Panc1 (cell line): ENCODE results near the gene RBM6.

ENCODE experiments used
- CTCF ChIP-seq: fragments of 450-650 bp; IDR thresholded peaks from 2 replicates; pipeline ENCODE4 v1.5.1; 2017; ENCODE audit warnings: mild to moderate bottlenecking
- POLR2AphosphoS5 ChIP-seq: IDR thresholded peaks from 2 replicates; pipeline ENCODE4 v1.6.1; 2012; ENCODE audit warnings: mild to moderate bottlenecking, low read depth, low read length, moderate library complexity
- REST ChIP-seq, 2 experiments: IDR thresholded peaks; 2 replicates each; pipeline ENCODE4 v1.6.1; 2011 to 2012; ENCODE audit warnings: low read depth in 2 of 2, control low read depth in 1 of 2, low read length in 1 of 2, mild to moderate bottlenecking in 1 of 2, moderate library complexity in 1 of 2; ENCODE audit not compliant: insufficient read depth in 1 of 2
- TCF7L2 ChIP-seq: IDR thresholded peaks from 2 replicates; pipeline ENCODE4 v1.6.1; 2011; ENCODE audit warnings: mild to moderate bottlenecking, low read depth, low read length, inconsistent platforms

- TF ChIP-seq CTCF (no peak), REST (IDR thresholded peaks at IDR 0.05; ENCODE audit: insufficient read depth in 1 of 2, low read depth in 2 of 2, low read length in 1 of 2) (no peak), POLR2AphosphoS5 (no peak), TCF7L2 (no peak)
These were observed 37.2 kb upstream of the RBM6 start for GRCh38 chr3:49902511-49903345.
